Lower lobe of right lung (tissue), 2 donors: ENCODE data around the gene LAMA5. TPM values are rescaled to one million over a fixed set of nuclear protein-coding genes. Genes with fewer than 3 reads are reported as not detected.

Experiments used
- ATAC-seq, 2 donors: fragments of 200-7000 bp; cut with Tn5 transposase; one replicate each; pipeline ENCODE4 v1.9.1; 2020 to 2022; ENCODE audit warnings: mild to moderate bottlenecking in 2 of 2, moderate library complexity in 2 of 2
- DNase-seq: peaks from one replicate; pipeline ENCODE4 v3.0.0-alpha.2; 2020
- H3K27ac ChIP-seq: fragments of 200-600 bp; one replicate; pipeline ENCODE4 v1.8.0; 2022
- H3K27me3 ChIP-seq: fragments of 200-600 bp; one replicate; pipeline ENCODE4 v1.8.0; 2022; ENCODE audit warnings: low read depth
- H3K36me3 ChIP-seq: fragments of 200-600 bp; one replicate; pipeline ENCODE4 v1.8.0; 2022; ENCODE audit warnings: mild to moderate bottlenecking
- H3K4me1 ChIP-seq: fragments of 200-600 bp; one replicate; pipeline ENCODE4 v1.8.0; 2022
- H3K4me3 ChIP-seq: fragments of 200-600 bp; one replicate; pipeline ENCODE4 v1.8.0; 2022; ENCODE audit warnings: mild to moderate bottlenecking
- H3K9me3 ChIP-seq: fragments of 200-600 bp; one replicate; pipeline ENCODE4 v1.8.0; 2022
- CTCF ChIP-seq: fragments of 200-600 bp; IDR thresholded peaks from one replicate; pipeline ENCODE4 v1.8.0; 2022; ENCODE audit warnings: antibody characterized with exemption, mild to moderate bottlenecking
- intact Hi-C: fragments of 100-400 bp; cut with DNase I; formaldehyde crosslinking; loops from one replicate; pipeline ENCODE4 v1.11.0; 2022
- total RNA-seq: library from RNA; stranded (reverse); fragmentation: NEBNext Ultra II Directional; extraction: Animal tissue kit (Norgen Biotek cat#: 25700); gene quantifications from one replicate; pipeline ENCODE4 v1.2.1, GENCODE V29; 2021
- donor health status: DM: no; HTN: yes; CAD: no; lungs with severe emphysema.

Gene LAMA5
- total RNA-seq, 1 donor from 2014 or later: 282 TPM

- Histone ChIP-seq H3K27me3 (no peaks in the 10 kb centered on the region), H3K27ac (no peak overlapping the region), H3K4me3 (no peak overlapping the region), H3K36me3 (no peaks in the 10 kb centered on the region), H3K4me1 (peaks cover 41% of the 10 kb centered on the region), H3K9me3 (no peaks in the 10 kb centered on the region)
- peak; percentile 90 for TF ChIP-seq CTCF
- DNase-seq (peak; percentile 83), ATAC-seq (peak; percentile 76 to 83)
- intact Hi-C loops: loop anchor here (10.0 kb wide), 1 partner anchor 78 kb away; the partner anchor contains the start of gene ADRM1
Measured at GRCh38 chr20:62382306-62383198, 15.4 kb upstream of the LAMA5 start.

DNA sequence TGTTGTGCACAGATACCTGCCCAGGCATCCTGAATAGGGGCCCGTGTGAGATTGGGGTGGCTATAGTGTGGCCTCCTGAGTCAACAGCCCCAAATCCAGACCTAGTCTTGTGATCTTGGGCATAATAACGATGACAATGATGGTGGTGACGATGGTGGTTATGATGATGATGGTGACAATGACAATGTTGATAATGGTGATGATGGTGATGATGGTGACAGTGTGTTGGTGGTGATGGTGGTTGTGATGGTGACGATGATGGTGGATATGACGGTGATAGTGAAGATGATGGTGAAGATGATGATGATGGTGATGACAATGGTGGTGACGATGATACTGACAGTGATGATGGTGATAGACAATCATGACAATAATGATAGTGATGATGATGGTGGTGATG, 14.7 kb upstream of the LAMA5 start:
- intact Hi-C loops: loop anchor here (10.0 kb wide), 1 partner anchor 77 kb away; the partner anchor contains the start of gene ADRM1
- Histone ChIP-seq H3K27ac (peak overlapping the region; percentile 69), H3K4me3 (no peak overlapping the region), H3K36me3 (no peaks in the 10 kb centered on the region), H3K9me3 (no peaks in the 10 kb centered on the region), H3K4me1 (peaks cover 46% of the 10 kb centered on the region), H3K27me3 (no peaks in the 10 kb centered on the region)
- no peak for TF ChIP-seq CTCF
- DNase-seq (no peak), ATAC-seq (no peak)

DNA sequence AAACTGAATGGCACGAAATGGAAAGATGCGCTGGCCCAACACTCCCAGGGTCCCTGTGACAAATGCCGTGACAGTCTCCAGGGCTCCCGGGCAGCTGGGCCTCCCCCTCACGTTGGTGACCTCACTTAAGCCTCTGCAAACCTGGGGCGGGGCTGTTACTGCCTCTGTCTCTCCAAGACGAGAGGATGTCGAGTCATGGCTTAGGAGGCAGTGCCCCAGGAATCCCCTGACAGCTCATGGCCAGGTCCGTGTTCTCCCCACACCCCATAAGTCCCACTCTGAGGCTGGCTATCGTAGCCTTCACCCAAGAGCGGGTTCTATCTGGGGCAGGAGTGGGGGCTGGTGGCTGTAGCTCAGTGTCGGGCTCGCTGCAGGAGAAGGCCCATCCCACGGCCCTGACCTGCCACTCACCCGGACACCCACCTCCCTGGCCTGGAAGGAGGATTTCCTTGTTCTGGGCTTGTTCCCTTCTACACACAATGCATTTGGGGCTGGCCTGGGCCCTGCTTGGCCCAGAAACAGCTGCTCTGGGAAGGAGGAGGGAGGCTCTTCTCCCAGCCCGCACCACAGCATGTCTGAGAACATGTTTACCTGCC, 14.2 kb upstream of the LAMA5 start:
- no peak overlapping the region for H3K4me3 ChIP-seq
- no peaks in the 10 kb centered on the region for H3K27me3 ChIP-seq
- peaks cover 51% of the 10 kb centered on the region for H3K4me1 ChIP-seq
- no peaks in the 10 kb centered on the region for H3K9me3 ChIP-seq
- no peak for DNase-seq
- intact Hi-C loops: loop anchor here (10.0 kb wide), 1 partner anchor 76 kb away; the partner anchor contains the start of gene ADRM1
- peak overlapping the region; percentile 69 for H3K27ac ChIP-seq
- no peak for TF ChIP-seq CTCF
- no peak for ATAC-seq
- H3K36me3 ChIP-seq: no peaks in the 10 kb centered on the region

DNA sequence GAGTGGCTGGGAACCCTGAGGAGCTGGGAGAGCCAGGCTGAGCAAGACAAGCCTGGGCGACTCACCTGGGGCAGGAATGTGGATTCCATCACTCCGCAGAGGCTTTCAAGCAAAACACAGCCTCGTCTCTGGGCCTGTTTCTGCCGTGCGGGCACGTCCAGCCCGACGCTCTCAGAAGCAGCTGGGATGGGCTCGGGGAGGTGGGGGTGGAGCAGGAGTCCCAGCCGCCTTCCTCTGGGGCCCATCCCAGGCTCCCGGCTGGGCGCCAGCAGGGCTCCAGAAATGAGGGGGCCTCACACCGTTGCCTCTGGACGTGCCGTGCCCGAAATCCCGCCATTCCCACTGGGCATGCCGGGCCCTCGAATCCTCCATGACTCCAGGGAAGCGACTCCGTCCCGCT, 11.1 kb upstream of the LAMA5 start:
- H3K4me1 ChIP-seq: peaks cover 58% of the 10 kb centered on the region
- H3K36me3 ChIP-seq: no peaks in the 10 kb centered on the region
- no peak for DNase-seq
- H3K27ac ChIP-seq: peak overlapping the region; percentile 53
- no peak overlapping the region for H3K4me3 ChIP-seq
- no peak for ATAC-seq
- no peak for TF ChIP-seq CTCF
- H3K27me3 ChIP-seq: no peaks in the 10 kb centered on the region
- intact Hi-C loops: no loop called here
- H3K9me3 ChIP-seq: no peaks in the 10 kb centered on the region

DNA sequence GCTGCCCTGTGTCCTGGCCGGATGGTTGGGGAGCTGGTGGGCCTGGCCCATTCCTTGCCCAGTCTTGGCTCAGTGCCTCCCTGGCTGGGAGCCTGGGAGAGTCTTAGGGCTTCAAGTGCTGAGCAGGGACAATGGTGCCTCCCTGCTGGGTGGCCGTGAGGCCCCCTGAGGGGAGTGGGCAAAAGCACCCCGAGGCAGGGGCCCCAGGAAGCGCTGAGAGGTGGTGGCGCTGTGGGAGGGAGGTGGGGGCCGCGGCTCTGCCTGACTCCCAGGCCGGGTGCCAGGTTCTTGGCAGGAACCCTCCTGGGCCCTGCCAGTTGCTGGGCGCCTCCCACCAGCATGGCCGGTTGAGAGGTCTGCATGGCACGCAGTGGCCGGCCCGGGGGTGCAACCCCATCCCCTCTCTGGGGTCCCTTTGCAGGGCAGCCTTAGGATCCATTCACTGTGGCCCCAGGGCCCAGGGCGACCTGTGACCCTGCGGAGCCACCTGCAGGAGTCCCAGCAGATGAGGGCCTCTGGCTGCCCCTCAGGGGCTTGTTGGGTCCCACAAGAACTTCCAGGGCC, 10.6 kb upstream of the LAMA5 start:
- H3K4me3 ChIP-seq: no peak overlapping the region
- DNase-seq: no peak
- no peak for TF ChIP-seq CTCF
- peak overlapping the region; percentile 53 for H3K27ac ChIP-seq
- no peaks in the 10 kb centered on the region for H3K27me3 ChIP-seq
- H3K9me3 ChIP-seq: no peaks in the 10 kb centered on the region
- no peaks in the 10 kb centered on the region for H3K36me3 ChIP-seq
- peaks cover 58% of the 10 kb centered on the region for H3K4me1 ChIP-seq
- intact Hi-C loops: no loop called here
- ATAC-seq: peak; percentile 13 to 14
